ENCODE results near the gene RBPJL.
"Not testable (repeated sequence)": the region's sequence is repeated elsewhere in the genome, so short reads cannot be mapped to it uniquely, and the experiment has no call there.

The RBPJL gene

GRCh38 chr20:45342855-45343531, 36.4 kb downstream of the RBPJL start:
- no peak for DNase-seq (ENCODE audit: low read depth)

DNA sequence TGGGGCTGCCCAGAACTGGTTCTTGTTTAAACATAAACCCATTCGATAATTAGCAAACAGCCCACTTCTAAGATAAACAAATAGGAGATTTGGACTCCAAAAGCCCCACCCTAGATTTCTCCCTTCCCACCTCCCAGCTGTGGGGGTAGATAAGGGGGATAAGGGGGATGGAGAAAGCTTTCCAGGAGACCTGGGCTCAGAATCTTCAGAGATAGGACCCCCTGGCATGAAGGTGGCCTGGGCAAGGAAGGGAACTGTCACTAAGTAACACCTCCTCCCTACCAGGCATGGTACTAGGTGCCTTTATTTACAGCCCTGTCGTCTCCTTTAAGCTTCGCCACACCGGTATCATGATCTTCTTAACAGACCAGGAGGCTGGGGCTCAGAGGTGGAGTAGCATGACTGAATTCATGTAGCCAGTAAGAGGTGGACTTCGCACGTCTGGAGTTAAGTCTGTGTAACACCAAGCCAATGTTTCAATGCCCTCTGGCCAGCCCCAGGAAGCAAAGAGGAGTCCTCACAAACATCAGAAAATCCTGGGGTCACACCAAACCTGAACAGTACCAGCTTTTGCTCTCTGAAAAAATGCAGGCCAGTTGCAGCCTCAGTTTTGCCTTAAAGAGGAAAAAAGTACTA, 37.0 kb downstream of the RBPJL start:
- no peak for DNase-seq (ENCODE audit: low read depth)

- peak; percentile 94 for DNase-seq (ENCODE audit: low read depth)
These were observed 37.7 kb downstream of the RBPJL start for GRCh38 chr20:45344168-45344860.

DNA sequence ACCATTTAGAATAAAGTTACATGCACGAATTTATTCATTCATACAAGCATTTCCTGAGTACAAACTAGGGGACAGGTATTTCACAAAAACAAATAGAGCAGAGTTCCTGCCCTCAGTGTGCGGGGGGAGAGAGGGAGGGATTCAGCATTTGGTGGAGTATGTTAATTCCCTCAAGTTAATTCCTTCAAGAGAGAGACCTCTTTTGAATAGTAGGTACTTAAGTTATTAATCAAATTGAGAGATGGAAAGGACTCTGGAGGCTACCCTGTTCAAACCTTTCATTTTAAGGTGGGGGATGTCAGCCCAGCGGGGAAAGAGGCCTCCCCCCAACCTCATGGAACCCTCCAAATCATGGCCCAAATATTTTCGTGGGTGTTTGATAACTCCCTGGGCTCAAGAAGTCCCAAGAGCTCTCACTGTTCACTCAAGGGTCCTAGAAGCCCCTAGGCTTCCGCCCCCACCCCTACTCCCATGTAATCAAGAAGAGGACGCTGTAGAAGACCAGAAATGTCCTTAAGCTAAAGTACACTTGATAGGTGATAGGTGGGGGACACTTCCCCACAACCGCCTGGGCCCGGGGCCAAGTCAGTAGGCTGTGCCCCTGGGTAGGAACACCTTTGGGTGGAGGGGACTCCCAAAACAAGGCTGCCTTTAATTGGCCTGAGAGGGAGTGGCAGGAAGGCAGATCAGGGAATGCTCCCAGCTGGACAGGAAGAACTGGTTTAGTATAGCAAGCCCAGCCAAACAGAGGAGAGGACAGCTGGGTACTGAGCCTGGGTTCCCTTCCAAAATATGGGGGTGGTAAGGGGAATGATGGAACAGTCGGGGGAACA, 38.7 kb downstream of the RBPJL start:
- DNase-seq (ENCODE audit: low read depth), result no peak

- no peak for DNase-seq (ENCODE audit: low read depth)
These were observed 39.7 kb downstream of the RBPJL start for GRCh38 chr20:45346291-45346718.

- DNase-seq (ENCODE audit: low read depth), result no peak
These were observed 40.2 kb downstream of the RBPJL start for GRCh38 chr20:45346851-45347250.

DNA sequence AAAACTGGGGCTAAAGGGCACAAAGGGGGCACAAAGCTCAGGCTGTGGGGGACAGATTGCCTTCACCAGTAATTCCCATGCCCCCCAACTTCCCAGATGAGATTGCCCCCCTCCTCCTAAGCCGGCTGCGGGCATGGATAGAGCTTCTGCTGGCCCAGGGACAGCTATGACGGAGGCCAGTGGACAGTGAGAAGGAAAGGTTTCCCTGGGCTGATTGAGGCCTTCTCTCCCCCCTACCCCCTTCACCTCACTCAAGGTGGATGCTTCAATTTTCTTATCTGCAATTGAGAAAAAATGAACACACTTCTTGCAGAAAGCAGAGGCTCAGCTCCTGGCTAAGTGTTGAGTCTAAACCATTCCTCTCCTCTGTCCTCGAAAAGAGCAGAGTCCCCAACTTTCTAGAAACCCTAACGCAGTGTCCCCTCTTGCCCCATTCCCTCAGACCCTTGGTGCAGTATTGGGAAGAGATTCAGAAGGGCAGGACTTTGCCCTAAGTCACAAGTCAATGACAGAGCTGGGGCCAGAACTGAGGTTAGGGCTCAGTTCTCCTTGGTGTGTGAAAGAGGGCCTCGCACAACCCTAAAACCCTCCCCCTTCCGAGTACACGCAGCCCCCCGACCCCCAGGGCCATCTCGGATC, 40.8 kb downstream of the RBPJL start:
- DNase-seq (ENCODE audit: low read depth), result no peak

- DNase-seq (ENCODE audit: low read depth), result no peak
These were observed 41.5 kb downstream of the RBPJL start, which contains the start of gene SDC4 for GRCh38 chr20:45347936-45348778. TSS of gene SDC4 (minus strand) at chr20:45348424. CDS start at chr20:45348384, 40 bp downstream.

GRCh38 chr20:45350217-45350616, 43.6 kb downstream of the RBPJL start:
- no peak for DNase-seq (ENCODE audit: low read depth)

GRCh38 chr20:45350795-45351194, 44.2 kb downstream of the RBPJL start:
- not testable (repeated sequence) for DNase-seq (ENCODE audit: low read depth)

- no peak for DNase-seq (ENCODE audit: low read depth)
These were observed 46.1 kb downstream of the RBPJL start for GRCh38 chr20:45352729-45353128.

DNA sequence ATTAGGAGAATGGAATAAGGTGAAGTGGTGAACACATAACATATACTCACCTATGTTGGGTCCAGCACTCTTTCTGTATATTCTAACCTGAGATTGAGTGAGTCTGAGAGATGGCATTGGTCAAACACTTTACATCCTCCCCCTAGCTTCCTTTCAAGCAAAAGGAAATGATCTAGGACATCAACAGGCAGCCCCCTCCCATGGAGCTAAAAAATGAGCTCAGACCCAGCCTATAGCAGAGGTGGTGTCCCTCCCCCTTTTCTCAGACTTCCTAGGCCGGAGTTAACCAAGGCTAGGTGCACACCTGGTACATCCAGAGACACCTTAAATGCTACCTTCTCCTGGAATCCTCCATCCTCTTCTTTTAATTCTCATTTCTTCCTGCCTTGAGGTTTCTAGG, 47.1 kb downstream of the RBPJL start:
- DNase-seq (ENCODE audit: low read depth), result no peak

DNA sequence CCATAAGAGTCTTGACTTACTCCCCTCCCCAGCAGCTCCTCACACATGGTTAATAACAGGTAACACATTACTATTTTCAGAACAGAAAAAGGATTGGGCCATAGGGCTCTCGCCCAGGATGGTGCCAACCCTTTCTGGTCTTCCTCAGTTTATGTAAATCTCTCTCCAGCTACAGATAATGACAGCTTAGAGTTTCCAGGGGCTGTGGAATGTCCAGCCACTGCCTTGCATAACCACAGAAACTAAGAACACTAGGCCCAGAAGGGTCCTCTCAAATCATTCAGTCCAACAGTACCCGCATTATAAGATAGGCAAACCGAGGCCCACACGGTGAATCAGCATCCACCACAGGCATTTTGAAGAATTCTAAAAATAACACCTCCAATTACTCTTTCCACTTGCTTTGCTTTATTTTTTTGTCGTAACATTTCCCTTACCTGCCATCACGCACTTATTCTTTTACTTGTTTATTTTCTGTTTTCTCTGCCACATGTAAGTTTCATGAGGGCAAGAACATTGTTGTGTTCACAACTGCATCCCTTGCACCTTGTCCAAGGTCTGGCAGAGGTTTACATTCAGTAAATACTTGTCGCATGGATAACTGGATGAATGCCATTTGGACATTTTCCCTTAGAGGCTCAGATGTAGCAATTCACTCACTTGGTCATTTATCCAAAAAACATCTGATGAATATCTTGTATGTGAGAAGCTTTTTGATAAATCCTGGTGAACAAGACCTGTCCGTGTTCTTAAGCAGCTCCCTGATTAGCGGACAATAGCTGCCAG, 48.0 kb downstream of the RBPJL start:
- DNase-seq (ENCODE audit: low read depth), result no peak

GRCh38 chr20:45355209-45356084, 48.8 kb downstream of the RBPJL start:
- DNase-seq (ENCODE audit: low read depth), result peak; percentile 58

DNA sequence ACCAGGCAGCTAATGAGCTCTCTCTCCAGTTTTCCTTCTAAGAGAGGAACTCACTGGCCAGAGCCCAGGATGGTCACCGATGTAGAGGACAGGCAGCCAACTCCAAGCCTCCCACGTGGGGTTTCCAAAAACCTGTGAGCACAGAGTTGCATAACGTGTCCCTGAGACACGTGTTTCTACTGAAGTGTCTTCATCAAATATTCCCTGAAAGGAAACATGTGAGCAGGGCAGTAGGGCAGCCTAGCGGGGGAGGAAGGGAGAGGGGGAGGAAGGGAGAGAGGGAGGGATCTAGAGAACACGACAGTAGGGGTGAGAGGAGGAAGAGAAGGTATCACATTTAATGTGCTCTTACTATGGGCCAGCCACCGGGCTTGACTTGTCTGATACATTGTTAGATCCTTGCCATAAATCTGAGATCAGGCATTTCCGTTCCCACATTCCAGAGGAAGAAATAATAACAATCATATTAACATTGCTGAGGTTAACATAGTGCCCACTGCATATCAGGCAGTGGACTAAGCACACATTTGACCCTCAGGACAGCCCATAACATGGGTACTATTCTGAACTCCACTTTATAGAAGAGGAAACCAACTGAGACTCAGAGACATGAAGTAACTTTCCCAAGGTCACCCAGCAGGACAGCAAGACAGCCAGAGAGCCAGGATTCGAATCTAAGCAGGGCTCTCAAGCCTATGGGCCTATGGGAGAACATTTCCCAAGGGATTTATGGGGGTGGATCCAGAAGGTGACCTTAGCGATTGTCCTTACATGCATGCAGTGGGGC, 51.8 kb downstream of the RBPJL start:
- DNase-seq (ENCODE audit: low read depth), result no peak

DNA sequence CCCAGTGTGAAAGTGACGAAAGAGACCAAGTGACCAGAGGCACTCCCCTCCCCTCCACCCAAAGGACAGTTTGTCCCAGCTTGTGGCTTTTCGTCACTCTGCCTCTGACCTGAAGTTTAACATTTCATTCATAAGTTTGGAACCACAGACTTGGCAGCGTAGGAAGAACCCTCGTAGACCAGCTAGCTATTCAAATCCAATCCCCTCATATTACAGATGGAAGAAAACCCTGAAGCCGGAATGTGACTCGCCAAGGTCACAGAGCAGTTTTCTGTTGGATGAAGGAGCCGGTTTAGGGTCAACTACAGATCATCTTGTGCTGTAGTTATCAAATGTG, 52.4 kb downstream of the RBPJL start:
- DNase-seq (ENCODE audit: low read depth), result no peak

GRCh38 chr20:45359406-45360148, 52.9 kb downstream of the RBPJL start:
- no peak for DNase-seq (ENCODE audit: low read depth)

GRCh38 chr20:45361793-45362192, 55.2 kb downstream of the RBPJL start:
- no peak for DNase-seq (ENCODE audit: low read depth)
